Neural cell (in vitro differentiated cells): ENCODE results near the gene LTBP1. TPM values are rescaled to one million over a fixed set of nuclear protein-coding genes. Genes with fewer than 3 reads are reported as not detected.

Experiments used
- H2AFZ ChIP-seq: fragments of 200-600, 300-800 bp; sonication (generic), shearing (Covaris generic); 2 replicates; pipeline ENCODE4 v1.6.0; 2014; ENCODE audit warnings: low read depth, mild to moderate bottlenecking, antibody characterized with exemption, low read length, moderate library complexity
- H3F3A ChIP-seq: fragments of 200-600 bp; shearing (Covaris generic); 2 replicates; pipeline ENCODE4 v1.6.1; 2016; ENCODE audit warnings: mild to moderate bottlenecking, moderate library complexity, mixed read lengths, antibody characterized with exemption, low read length; ENCODE audit not compliant: insufficient read depth, poor library complexity, severe bottlenecking
- H3K27ac ChIP-seq: fragments of 200-600, 300-800 bp; sonication (generic), shearing (Covaris generic); 2 replicates; pipeline ENCODE4 v1.5.1; 2014; ENCODE audit warnings: mild to moderate bottlenecking, low read length, moderate library complexity
- H3K27me3 ChIP-seq: fragments of 300-800, 200-600 bp; sonication (generic), shearing (Covaris generic); 2 replicates; pipeline ENCODE4 v1.6.0; 2014; ENCODE audit warnings: mild to moderate bottlenecking, low read depth, low read length, moderate library complexity; ENCODE audit not compliant: insufficient read depth
- H3K36me3 ChIP-seq: fragments of 300-800, 200-600 bp; sonication (generic), shearing (Covaris generic); 2 replicates; pipeline ENCODE4 v1.5.1; 2014; ENCODE audit warnings: mild to moderate bottlenecking, antibody characterized with exemption, low read length, moderate library complexity; ENCODE audit not compliant: insufficient read depth
- H3K4me2 ChIP-seq: fragments of 300-800, 200-600 bp; sonication (generic), shearing (Covaris generic); 2 replicates; pipeline ENCODE4 v1.6.0; 2014; ENCODE audit warnings: mild to moderate bottlenecking, low read length
- H3K4me3 ChIP-seq: fragments of 300-800, 200-600 bp; sonication (generic), shearing (Covaris generic); 2 replicates; pipeline ENCODE4 v1.5.1; 2014; ENCODE audit warnings: mild to moderate bottlenecking, low read length, moderate library complexity
- H3K79me2 ChIP-seq: fragments of 200-600 bp; shearing (Covaris generic); replicated peaks from 2 replicates; pipeline ENCODE4 v1.6.0; 2014; ENCODE audit warnings: mild to moderate bottlenecking, low read length, moderate library complexity; ENCODE audit not compliant: insufficient read depth
- H3K9ac ChIP-seq: fragments of 300-800, 200-600 bp; sonication (generic), shearing (Covaris generic); 2 replicates; pipeline ENCODE4 v1.6.1; 2016; ENCODE audit warnings: mild to moderate bottlenecking, low read length, mixed read lengths
- H3K9me2 ChIP-seq: fragments of 200-600 bp; shearing (Covaris generic); 2 replicates; pipeline ENCODE4 v1.6.1; 2016; ENCODE audit warnings: mild to moderate bottlenecking, low read length, mixed read lengths; ENCODE audit not compliant: insufficient read depth
- H3K9me3 ChIP-seq: fragments of 200-600, 300-800 bp; sonication (generic), shearing (Covaris generic); 2 replicates; pipeline ENCODE4 v1.6.1; 2016; ENCODE audit warnings: mild to moderate bottlenecking, mixed run types, low read length, moderate library complexity, mixed read lengths
- H4K20me1 ChIP-seq: fragments of 200-600 bp; shearing (Covaris generic); 2 replicates; pipeline ENCODE4 v1.6.1; 2016; ENCODE audit warnings: mild to moderate bottlenecking, mixed run types; ENCODE audit not compliant: insufficient read depth
- CTCF ChIP-seq: fragments of 450-650 bp; IDR thresholded peaks from 2 replicates; pipeline ENCODE4 v1.5.1; 2014; ENCODE audit warnings: antibody characterized with exemption, mild to moderate bottlenecking, moderate library complexity; ENCODE audit not compliant: poor library complexity, severe bottlenecking
- EP300 ChIP-seq: fragments of 450-650 bp; conservative IDR thresholded peaks from 2 replicates; pipeline ENCODE4 v1.6.1; 2014; ENCODE audit warnings: antibody characterized with exemption, mild to moderate bottlenecking, moderate library complexity; ENCODE audit not compliant: poor library complexity, severe bottlenecking
- EZH2 ChIP-seq: fragments of 200-600, 300-800 bp; shearing (Covaris generic), sonication (generic); IDR thresholded peaks from 2 replicates; pipeline ENCODE4 v1.6.1; 2014; ENCODE audit warnings: antibody characterized with exemption, low read length, borderline replicate concordance, mild to moderate bottlenecking; ENCODE audit not compliant: insufficient read depth, poor library complexity, severe bottlenecking
- MXI1 ChIP-seq: fragments of 450-650 bp; conservative IDR thresholded peaks from 2 replicates; pipeline ENCODE4 v1.6.1; 2014; ENCODE audit warnings: antibody characterized with exemption, mild to moderate bottlenecking; ENCODE audit not compliant: poor library complexity, severe bottlenecking
- POLR2AphosphoS5 ChIP-seq: IDR thresholded peaks from 2 replicates; pipeline ENCODE4 v1.6.1; 2012
- RAD21 ChIP-seq: fragments of 450-650 bp; conservative IDR thresholded peaks from 2 replicates; pipeline ENCODE4 v1.6.1; 2014; ENCODE audit warnings: antibody characterized with exemption, mild to moderate bottlenecking, moderate library complexity
- REST ChIP-seq: IDR thresholded peaks from 2 replicates; pipeline ENCODE4 v1.6.1; 2012; ENCODE audit warnings: borderline replicate concordance
- SMC3 ChIP-seq: fragments of 450-650 bp; conservative IDR thresholded peaks from 2 replicates; pipeline ENCODE4 v1.6.1; 2014; ENCODE audit warnings: antibody characterized with exemption, mild to moderate bottlenecking, moderate library complexity; ENCODE audit not compliant: poor library complexity
- TAF1 ChIP-seq: IDR thresholded peaks from 2 replicates; pipeline ENCODE4 v1.6.1; 2012; ENCODE audit warnings: low read depth
- polyA plus RNA-seq: library from polyadenylated mRNA; depleted of rRNA; stranded (reverse); fragments of >200 nt; gene quantifications from 2 replicates; pipeline ENCODE4 v1.2.3, GENCODE V29; 2014

The LTBP1 gene
- polyA plus RNA-seq, 1 donor from 2014 or later: 1.8 TPM

- Histone ChIP-seq H3K79me2 (no peaks in the 10 kb centered on the region), H3K9me2 (no peaks in the 10 kb centered on the region), H3K4me3 (no peak overlapping the region), H3F3A (peaks cover 5% of the 10 kb centered on the region), H3K9ac (no peak overlapping the region), H3K9me3 (no peaks in the 10 kb centered on the region), H3K36me3 (no peaks in the 10 kb centered on the region), H3K4me2 (no peak overlapping the region), H3K27me3 (no peaks in the 10 kb centered on the region), H4K20me1 (no peaks in the 10 kb centered on the region), H2AFZ (no peak overlapping the region), H3K27ac (no peak overlapping the region)
- no peak for TF ChIP-seq EZH2
Measured at GRCh38 chr2:33217406-33217805, 270.7 kb downstream of the LTBP1 start.

GRCh38 chr2:33219114-33219513 lies 272.4 kb downstream of the LTBP1 start:
- no peaks in the 10 kb centered on the region for H3K9me2 ChIP-seq
- no peaks in the 10 kb centered on the region for H3K27me3 ChIP-seq
- H3K4me3 ChIP-seq: no peak overlapping the region
- no peak overlapping the region for H2AFZ ChIP-seq
- peaks cover 5% of the 10 kb centered on the region for H3F3A ChIP-seq
- H3K9me3 ChIP-seq: no peaks in the 10 kb centered on the region
- no peak overlapping the region for H3K4me2 ChIP-seq
- TF ChIP-seq RAD21 (no peak), TAF1 (no peak), SMC3 (no peak), CTCF (no peak), REST (no peak), EP300 (no peak), POLR2AphosphoS5 (no peak), EZH2 (no peak), MXI1 (no peak)
- H3K9ac ChIP-seq: no peak overlapping the region
- no peaks in the 10 kb centered on the region for H3K36me3 ChIP-seq
- no peak overlapping the region for H3K27ac ChIP-seq
- H3K79me2 ChIP-seq: no peaks in the 10 kb centered on the region
- no peaks in the 10 kb centered on the region for H4K20me1 ChIP-seq

- no peak overlapping the region for H2AFZ ChIP-seq
- H3K4me3 ChIP-seq: no peak overlapping the region
- H3K9me3 ChIP-seq: no peaks in the 10 kb centered on the region
- H4K20me1 ChIP-seq: no peaks in the 10 kb centered on the region
- H3K79me2 ChIP-seq: no peaks in the 10 kb centered on the region
- no peak overlapping the region for H3K9ac ChIP-seq
- no peaks in the 10 kb centered on the region for H3K9me2 ChIP-seq
- no peaks in the 10 kb centered on the region for H3F3A ChIP-seq
- no peak for TF ChIP-seq EZH2
- no peak for TF ChIP-seq EP300
- TF ChIP-seq TAF1: no peak
- TF ChIP-seq MXI1: no peak
- TF ChIP-seq REST: no peak
- no peak for TF ChIP-seq SMC3
- TF ChIP-seq RAD21: no peak
- TF ChIP-seq CTCF: no peak
- no peak for TF ChIP-seq POLR2AphosphoS5
- no peak overlapping the region for H3K4me2 ChIP-seq
- no peaks in the 10 kb centered on the region for H3K27me3 ChIP-seq
- no peak overlapping the region for H3K27ac ChIP-seq
- no peaks in the 10 kb centered on the region for H3K36me3 ChIP-seq
Measured at GRCh38 chr2:33219850-33220275, 273.1 kb downstream of the LTBP1 start.
